SK-N-MC (cell line): ENCODE measurements around the gene C1S.

Experiments
- EZH2 ChIP-seq: fragments of 200-600 bp; sonication (generic); IDR thresholded peaks from one replicate; pipeline ENCODE4 v1.6.1; 2017; ENCODE audit warnings: antibody characterized with exemption
- POLR2AphosphoS5 ChIP-seq: IDR thresholded peaks from 2 replicates; pipeline ENCODE4 v1.6.1; 2012; ENCODE audit warnings: mild to moderate bottlenecking, low read depth, low read length, borderline replicate concordance

- TF ChIP-seq EZH2, result no peak
- TF ChIP-seq POLR2AphosphoS5, result no peak
These were observed 31.2 kb downstream of the C1S start for GRCh38 chr12:7091660-7092228.
